Hepatocyte (in vitro differentiated cells): Measurements from ENCODE around the gene RASA4.
"Not testable (repeated sequence)": the region's sequence is repeated elsewhere in the genome, so short reads cannot be mapped to it uniquely, and the experiment has no call there.

Source experiments
- EZH2phosphoT487 ChIP-seq: fragments of 200-600 bp; sonication (generic); IDR thresholded peaks from one replicate; pipeline ENCODE4 v1.6.1; 2018; ENCODE audit warnings: antibody characterized with exemption, mild to moderate bottlenecking, low read depth, moderate library complexity; ENCODE audit not compliant: unreplicated experiment, severe bottlenecking
- TF ChIP-seq, protein P1 (sequence below): fragments of 200-600 bp; sonication (generic); IDR thresholded peaks from 2 replicates; pipeline ENCODE4 v1.5.1; 2016; ENCODE audit warnings: antibody characterized with exemption, mild to moderate bottlenecking; ENCODE audit not compliant: poor library complexity

DNA sequence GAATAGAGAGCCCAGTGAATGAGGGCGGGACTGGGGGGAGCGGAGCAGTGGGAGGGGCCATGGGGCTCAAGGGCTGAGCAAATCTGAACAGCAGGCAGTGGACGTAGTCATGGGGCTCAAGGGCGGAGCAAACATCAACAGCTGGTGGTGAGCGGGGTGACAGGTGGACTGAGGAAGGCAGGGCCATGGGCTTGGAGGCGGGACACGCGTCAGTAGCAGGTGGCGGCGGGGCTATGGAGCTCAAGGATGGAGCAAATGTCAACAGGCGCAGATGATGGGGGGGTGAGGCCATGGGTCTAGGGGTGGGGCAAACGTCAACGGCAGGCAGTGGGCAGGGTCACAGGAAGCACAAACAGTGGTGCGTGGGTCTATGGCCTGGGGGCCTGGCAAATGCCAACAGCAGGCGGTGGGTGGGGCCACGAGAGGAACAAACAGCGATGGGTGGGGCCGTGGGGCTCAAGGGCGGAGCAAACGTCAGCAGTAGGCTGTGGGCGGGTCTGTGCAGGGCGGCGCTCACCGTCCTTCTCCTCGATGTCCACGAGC, 24.0 kb downstream of the RASA4 start:
- TF ChIP-seq, protein P1, sequence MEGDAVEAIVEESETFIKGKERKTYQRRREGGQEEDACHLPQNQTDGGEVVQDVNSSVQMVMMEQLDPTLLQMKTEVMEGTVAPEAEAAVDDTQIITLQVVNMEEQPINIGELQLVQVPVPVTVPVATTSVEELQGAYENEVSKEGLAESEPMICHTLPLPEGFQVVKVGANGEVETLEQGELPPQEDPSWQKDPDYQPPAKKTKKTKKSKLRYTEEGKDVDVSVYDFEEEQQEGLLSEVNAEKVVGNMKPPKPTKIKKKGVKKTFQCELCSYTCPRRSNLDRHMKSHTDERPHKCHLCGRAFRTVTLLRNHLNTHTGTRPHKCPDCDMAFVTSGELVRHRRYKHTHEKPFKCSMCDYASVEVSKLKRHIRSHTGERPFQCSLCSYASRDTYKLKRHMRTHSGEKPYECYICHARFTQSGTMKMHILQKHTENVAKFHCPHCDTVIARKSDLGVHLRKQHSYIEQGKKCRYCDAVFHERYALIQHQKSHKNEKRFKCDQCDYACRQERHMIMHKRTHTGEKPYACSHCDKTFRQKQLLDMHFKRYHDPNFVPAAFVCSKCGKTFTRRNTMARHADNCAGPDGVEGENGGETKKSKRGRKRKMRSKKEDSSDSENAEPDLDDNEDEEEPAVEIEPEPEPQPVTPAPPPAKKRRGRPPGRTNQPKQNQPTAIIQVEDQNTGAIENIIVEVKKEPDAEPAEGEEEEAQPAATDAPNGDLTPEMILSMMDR: not testable (repeated sequence)
- TF ChIP-seq EZH2phosphoT487: not testable (repeated sequence)
